Panc1 (cell line): ENCODE measurements around the gene COLEC11.

Source experiments
- POLR2AphosphoS5 ChIP-seq: IDR thresholded peaks from 2 replicates; pipeline ENCODE4 v1.6.1; 2012; ENCODE audit warnings: mild to moderate bottlenecking, low read depth, low read length, moderate library complexity
- TF ChIP-seq, protein P1 (sequence below): fragments of 450-650 bp; IDR thresholded peaks from 2 replicates; pipeline ENCODE4 v1.5.1; 2017; ENCODE audit warnings: mild to moderate bottlenecking

DNA sequence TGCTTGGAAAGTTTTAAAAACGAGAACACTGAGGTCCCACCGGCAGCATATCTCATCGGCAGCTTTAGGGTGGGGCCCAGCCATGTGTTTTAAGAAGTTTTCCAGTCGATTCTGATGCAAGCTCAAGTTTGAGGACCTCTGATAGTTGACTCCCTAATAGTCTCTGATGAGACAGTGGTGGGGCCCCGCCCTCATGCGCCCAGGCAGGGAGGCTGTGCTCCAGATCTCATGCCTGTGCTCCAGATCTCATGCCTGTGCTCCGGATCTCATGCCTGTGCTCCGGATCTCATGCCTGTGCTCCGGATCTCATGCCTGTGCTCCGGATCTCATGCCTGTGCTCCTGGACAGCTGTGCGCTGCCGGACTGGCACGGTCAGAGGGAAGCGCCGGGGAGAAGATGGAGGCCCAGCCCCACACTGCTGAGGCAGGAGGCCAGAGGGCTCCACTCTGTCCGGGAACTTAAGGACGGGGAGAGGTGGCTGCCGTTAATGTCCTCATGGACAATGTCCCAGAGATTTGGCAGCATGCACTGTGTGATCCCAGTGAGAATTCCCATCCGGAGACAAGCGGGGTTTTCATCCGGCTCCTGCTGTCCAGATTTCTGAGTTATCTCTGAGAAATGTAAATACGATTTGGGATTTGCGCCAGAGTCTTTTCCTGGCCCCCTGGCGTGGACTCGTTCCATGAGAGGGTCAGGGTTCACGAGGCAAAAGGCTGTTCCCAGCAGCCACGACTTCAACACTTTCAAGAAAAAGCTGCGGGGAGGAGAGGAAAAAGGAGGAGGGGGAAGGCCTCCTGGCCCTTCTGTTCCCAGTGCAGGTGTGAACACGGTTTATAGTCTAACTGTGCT lies 9.4 kb upstream of the COLEC11 start:
- no peak for TF ChIP-seq POLR2AphosphoS5
- TF ChIP-seq, protein P1, sequence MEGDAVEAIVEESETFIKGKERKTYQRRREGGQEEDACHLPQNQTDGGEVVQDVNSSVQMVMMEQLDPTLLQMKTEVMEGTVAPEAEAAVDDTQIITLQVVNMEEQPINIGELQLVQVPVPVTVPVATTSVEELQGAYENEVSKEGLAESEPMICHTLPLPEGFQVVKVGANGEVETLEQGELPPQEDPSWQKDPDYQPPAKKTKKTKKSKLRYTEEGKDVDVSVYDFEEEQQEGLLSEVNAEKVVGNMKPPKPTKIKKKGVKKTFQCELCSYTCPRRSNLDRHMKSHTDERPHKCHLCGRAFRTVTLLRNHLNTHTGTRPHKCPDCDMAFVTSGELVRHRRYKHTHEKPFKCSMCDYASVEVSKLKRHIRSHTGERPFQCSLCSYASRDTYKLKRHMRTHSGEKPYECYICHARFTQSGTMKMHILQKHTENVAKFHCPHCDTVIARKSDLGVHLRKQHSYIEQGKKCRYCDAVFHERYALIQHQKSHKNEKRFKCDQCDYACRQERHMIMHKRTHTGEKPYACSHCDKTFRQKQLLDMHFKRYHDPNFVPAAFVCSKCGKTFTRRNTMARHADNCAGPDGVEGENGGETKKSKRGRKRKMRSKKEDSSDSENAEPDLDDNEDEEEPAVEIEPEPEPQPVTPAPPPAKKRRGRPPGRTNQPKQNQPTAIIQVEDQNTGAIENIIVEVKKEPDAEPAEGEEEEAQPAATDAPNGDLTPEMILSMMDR = no peak
